Measurements from ENCODE around the gene PHKG2. TPM values are rescaled to one million over a fixed set of nuclear protein-coding genes. Genes with fewer than 3 reads are reported as not detected.
A peak's percentile ranks its signal among the peaks of the same experiment; 100 is the strongest.

PHKG2 gene
- total RNA-seq, 1 donor: 20.8 TPM

DNA sequence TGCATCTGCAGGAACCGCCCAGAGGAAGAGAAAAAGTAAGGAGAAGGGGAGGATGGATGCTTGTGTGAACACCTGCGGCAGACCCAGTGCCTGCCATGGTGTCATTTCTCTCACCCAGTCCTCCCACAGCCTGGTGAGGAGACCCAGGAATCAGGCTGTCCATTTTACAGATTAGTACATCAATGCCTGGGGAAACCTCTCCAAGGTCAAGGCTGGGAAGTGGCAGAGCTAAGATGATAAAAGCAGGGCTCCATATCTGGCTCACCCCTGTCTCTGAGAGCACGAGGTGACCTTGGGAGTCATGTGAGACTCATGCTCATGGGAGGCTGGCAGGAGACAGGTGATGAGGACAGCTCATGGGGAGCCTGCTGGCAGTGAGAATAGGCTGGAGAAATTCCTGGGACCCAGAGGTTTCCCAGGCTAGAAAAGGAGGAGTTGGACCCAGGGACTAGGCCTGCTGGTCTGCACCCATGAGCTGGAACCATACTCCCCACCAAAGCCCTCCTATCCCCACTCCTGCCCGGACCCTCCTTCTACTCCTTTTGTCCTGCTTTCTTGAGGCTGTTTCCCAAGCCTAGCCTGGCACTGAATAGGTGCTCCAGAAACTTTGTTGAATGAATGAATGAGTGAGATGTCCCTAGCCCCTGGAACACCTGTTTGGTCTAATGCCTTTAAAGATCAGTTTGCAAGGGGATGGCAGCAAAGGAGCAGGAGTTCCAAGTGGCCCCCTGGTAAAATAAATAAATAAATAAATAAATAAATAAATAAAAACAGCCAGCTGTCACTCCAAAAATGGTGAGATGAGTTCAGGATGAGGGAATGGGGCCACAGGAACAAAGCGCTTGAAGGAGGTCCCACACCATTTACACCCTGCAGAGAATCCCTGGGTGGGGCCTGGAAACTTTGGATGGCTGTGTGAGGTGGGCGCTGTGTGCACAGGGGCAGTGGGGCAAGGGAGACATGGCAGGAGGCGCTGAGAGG is 37.2 kb downstream of the PHKG2 start:
- no peak for DNase-seq (ENCODE audit: low read depth)
- TF ChIP-seq, protein P1, sequence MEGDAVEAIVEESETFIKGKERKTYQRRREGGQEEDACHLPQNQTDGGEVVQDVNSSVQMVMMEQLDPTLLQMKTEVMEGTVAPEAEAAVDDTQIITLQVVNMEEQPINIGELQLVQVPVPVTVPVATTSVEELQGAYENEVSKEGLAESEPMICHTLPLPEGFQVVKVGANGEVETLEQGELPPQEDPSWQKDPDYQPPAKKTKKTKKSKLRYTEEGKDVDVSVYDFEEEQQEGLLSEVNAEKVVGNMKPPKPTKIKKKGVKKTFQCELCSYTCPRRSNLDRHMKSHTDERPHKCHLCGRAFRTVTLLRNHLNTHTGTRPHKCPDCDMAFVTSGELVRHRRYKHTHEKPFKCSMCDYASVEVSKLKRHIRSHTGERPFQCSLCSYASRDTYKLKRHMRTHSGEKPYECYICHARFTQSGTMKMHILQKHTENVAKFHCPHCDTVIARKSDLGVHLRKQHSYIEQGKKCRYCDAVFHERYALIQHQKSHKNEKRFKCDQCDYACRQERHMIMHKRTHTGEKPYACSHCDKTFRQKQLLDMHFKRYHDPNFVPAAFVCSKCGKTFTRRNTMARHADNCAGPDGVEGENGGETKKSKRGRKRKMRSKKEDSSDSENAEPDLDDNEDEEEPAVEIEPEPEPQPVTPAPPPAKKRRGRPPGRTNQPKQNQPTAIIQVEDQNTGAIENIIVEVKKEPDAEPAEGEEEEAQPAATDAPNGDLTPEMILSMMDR (IDR thresholded peaks at IDR 0.05; ENCODE audit: insufficient read depth, low read length): no peak
- H3K4me3 ChIP-seq (ENCODE audit: low read depth, low read length): peak overlapping the region; percentile 94

DNA sequence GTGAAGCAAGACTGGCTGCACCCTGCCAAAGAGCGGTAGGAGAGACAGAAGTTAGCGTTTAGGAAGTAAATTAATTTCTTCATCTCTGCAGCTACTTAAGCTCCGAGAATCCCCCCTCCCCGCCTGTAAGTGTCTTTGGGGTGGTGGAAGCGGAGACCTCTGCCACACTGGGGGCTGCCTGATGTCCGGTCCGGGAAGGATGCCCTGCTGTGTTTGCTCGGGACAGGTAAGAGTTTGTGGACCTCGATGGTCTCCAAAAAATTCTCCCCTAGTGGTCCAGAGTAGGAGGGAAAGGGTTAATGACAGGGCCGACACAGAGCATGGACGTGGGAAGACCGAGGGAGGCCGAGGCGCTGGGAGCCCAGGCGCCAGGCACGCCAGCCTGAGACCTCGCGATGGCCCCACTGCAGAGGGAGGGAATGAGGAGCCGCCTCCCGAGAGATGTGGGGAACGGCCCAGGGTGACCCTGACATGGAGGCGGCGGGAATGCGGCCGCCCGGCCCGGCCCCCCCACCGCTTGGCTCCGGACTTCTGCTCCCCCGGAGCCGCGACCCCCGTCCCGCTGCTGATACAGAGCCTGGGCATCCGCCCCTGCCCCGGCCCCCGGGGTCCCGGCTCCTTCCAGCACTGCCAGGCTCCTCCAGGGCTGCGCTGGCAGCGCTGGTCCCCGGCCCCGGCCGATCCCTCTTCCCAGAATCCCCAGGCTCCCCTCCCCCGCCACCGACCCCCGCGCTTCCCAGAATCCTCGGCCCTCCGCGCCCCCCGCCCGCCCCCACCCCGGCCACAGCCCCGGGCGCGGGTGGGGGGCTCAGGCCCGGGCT is 38.1 kb downstream of the PHKG2 start:
- peak; percentile 52 for DNase-seq (ENCODE audit: low read depth)
- peak overlapping the region; percentile 94 for H3K4me3 ChIP-seq (ENCODE audit: low read depth, low read length)
- TF ChIP-seq, protein P1 (IDR thresholded peaks at IDR 0.05; ENCODE audit: insufficient read depth, low read length): no peak

DNA sequence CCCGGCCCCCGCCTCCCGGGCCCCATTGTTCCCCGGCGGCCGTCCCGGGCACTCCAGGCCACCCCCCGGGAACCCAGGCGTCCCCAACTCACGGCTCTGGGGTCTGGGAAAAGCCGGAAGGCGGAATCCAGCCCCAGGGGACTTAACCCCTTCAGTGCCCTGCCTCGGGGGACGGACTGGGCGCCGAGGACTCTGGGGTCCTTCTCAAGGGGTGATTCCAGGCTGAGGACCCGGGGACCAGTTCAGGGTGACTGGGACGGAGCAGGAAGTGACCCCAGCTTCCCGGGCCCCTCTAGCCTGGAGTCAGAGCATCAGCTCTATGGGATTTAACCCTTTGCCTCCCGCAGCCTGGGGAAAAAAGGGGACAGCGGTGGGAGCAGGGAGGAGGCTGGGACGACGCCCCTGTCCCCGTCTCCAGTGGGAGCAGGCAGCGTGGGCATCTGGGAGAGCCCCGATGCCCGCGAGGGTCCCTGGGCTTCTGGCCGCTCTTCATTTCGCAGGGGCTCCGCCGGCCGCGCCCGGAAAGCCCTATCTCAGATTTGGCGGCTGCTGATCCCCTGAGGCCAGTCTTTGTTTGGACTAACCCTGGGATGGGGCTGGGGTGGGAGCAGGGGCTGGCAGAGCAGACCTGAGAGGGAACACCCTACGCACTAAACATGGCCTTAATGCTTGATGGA is 38.8 kb downstream of the PHKG2 start, which contains the start of gene ZNF629:
Gene ZNF629 (minus strand): TSS at position 270 of the 677 bp plus-strand sequence. CDS start 2,723 bp downstream, outside the sequence.
- peak within 1 kb of the TSS; percentile 94 for H3K4me3 ChIP-seq (ENCODE audit: low read depth, low read length)
- TF ChIP-seq, protein P1 (IDR thresholded peaks at IDR 0.05; ENCODE audit: insufficient read depth, low read length): no peak
- DNase-seq (ENCODE audit: low read depth): peak; percentile 74

DNA sequence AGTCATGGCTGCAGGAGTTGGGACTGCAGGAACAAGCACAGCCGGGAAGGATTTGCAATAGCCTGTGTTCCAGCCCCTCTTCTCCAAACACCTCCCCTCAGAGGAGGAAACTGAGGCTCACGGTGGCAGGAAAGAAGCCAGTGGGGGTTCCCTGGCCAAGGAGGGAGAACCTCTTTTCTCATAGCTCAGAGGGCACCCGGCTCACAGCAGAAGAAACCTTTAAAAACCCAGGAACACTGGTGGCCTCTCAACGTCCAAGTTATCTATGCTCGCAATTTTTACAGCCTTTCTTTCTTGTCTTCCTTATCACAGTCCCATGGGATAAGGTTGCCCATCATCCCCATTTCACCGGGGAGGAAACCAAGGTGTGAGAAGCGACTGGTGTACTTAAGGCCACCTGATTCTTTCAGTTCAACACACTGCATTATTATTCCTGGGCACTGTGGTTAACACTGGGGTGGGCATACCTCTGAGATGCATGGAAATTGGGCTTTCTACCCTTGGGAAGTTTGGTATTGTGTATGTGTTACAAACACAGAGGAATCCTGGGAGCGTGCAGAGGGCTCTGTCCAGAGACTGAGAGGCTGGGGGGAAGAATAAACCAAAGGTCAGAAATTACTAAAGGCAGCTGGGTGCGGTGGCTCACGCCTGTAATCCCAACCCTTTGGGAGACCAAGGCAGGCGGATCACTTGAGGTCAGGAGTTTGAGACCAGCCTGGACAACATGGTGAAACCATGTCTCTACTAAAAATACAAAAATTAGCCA is 39.6 kb downstream of the PHKG2 start:
- DNase-seq (ENCODE audit: low read depth): no peak
- peak overlapping the region; percentile 94 for H3K4me3 ChIP-seq (ENCODE audit: low read depth, low read length)
- TF ChIP-seq, protein P1 (IDR thresholded peaks at IDR 0.05; ENCODE audit: insufficient read depth, low read length): no peak

DNA sequence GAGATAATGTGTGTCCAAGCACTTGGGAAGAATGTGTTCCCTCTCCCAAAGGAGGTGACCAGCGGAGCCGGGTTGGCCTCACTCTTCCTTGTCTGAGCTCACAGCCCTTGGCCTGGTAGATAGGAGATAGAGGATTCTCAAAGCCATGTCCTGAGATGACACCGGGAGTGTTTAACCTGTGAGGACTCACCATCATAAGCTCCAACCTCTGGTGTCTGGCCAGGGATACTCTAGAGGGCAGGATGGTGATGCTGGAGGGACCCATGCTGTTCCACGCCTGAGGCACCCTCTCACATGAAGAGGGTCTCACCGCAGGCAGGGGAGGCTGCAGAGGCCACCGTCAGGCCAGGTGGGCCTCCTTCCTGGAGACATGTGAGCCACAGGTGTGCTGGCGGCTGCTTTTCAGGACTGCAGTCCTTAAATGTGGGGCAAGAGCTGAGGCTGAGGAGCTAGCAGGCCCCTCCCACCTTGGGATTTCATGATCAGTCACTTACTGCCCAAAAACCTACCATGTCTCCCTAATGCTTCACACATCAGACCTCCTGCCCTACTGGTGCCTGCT is 45.4 kb downstream of the PHKG2 start:
- no peak overlapping the region for H3K4me3 ChIP-seq (ENCODE audit: low read depth, low read length)
- no peak for DNase-seq (ENCODE audit: low read depth)
- TF ChIP-seq, protein P1 (IDR thresholded peaks at IDR 0.05; ENCODE audit: insufficient read depth, low read length): no peak

All from fibroblast of the aortic adventitia (primary cell).